Keratinocyte (primary cell): ENCODE data around the gene SIVA1. TPM values are rescaled to one million over a fixed set of nuclear protein-coding genes. Genes with fewer than 3 reads are reported as not detected.

ENCODE experiments used
- DNase-seq: peaks from one replicate; pipeline ENCODE4 v3.0.0-alpha.2; 2011; ENCODE audit warnings: low read depth, missing footprints, low spot score
- FAIRE-seq: peaks from 2 replicates; lab custom pipeline; 2011; peaks lifted over from hg19 to GRCh38; lab: Jason Lieb, UNC
- H2AFZ ChIP-seq: 2 replicates; pipeline ENCODE4 v1.6.0; 2012; ENCODE audit warnings: low read length, control low read depth, inconsistent platforms; ENCODE audit not compliant: control insufficient read depth
- H3K27ac ChIP-seq: 2 replicates; pipeline ENCODE4 v1.5.1; 2011; ENCODE audit warnings: low read length; ENCODE audit not compliant: control insufficient read depth, insufficient read depth
- H3K27me3 ChIP-seq: 3 replicates; pipeline ENCODE4 v1.6.0; 2011; ENCODE audit warnings: low read length; ENCODE audit not compliant: control insufficient read depth, insufficient read depth; ENCODE audit errors: extremely low read depth
- H3K36me3 ChIP-seq, 2 experiments: 2 replicates in 1 of 2; 3 replicates in 1 of 2; pipeline ENCODE4 v1.5.1; 2011; ENCODE audit warnings: low read length in 2 of 2, mild to moderate bottlenecking in 1 of 2; ENCODE audit not compliant: control insufficient read depth in 2 of 2, insufficient read depth in 2 of 2; ENCODE audit errors: extremely low read depth in 1 of 2
- H3K4me1 ChIP-seq: 3 replicates; pipeline ENCODE4 v1.5.1; 2011; ENCODE audit warnings: low read length; ENCODE audit not compliant: control insufficient read depth, insufficient read depth; ENCODE audit errors: extremely low read depth
- H3K4me2 ChIP-seq: 3 replicates; pipeline ENCODE4 v1.6.0; 2011; ENCODE audit warnings: low read depth, low read length; ENCODE audit not compliant: control insufficient read depth, insufficient read depth; ENCODE audit errors: extremely low read depth
- H3K4me3 ChIP-seq, 3 experiments: fragments of 200-600 bp in 1 of 3; sonication (generic) in 1 of 3; 2 replicates in 2 of 3; 3 replicates in 1 of 3; pipeline ENCODE4 v1.5.1; 2011 to 2016; ENCODE audit warnings: low read length in 3 of 3, mild to moderate bottlenecking in 3 of 3, control low read depth in 2 of 3, inconsistent platforms in 1 of 3, low read depth in 1 of 3, mixed read lengths in 1 of 3, mixed run types in 1 of 3, moderate library complexity in 1 of 3; ENCODE audit not compliant: control insufficient read depth in 2 of 3, insufficient read depth in 2 of 3; ENCODE audit errors: extremely low read depth in 1 of 3
- H3K79me2 ChIP-seq: 2 replicates; pipeline ENCODE4 v1.6.0; 2012; ENCODE audit warnings: low read length; ENCODE audit not compliant: control insufficient read depth, insufficient read depth
- H3K9ac ChIP-seq: 3 replicates; pipeline ENCODE4 v1.6.0; 2011; ENCODE audit warnings: low read length; ENCODE audit not compliant: control insufficient read depth, insufficient read depth; ENCODE audit errors: extremely low read depth
- H3K9me1 ChIP-seq: 3 replicates; pipeline ENCODE4 v1.6.0; 2011; ENCODE audit warnings: low read length; ENCODE audit not compliant: control insufficient read depth, insufficient read depth; ENCODE audit errors: extremely low read depth
- H3K9me3 ChIP-seq: 2 replicates; pipeline ENCODE4 v1.5.1; 2012; ENCODE audit warnings: low read depth, low read length; ENCODE audit not compliant: control insufficient read depth
- H4K20me1 ChIP-seq: 3 replicates; pipeline ENCODE4 v1.6.0; 2011; ENCODE audit warnings: low read length; ENCODE audit not compliant: control insufficient read depth, insufficient read depth; ENCODE audit errors: extremely low read depth
- CTCF ChIP-seq, 3 experiments: IDR thresholded peaks in 1 of 3; conservative IDR thresholded peaks in 1 of 3; optimal IDR thresholded peaks in 1 of 3; 2 replicates in 2 of 3; 3 replicates in 1 of 3; pipeline versions ENCODE3 to v1.5.1; 2011; ENCODE audit warnings: low read length in 3 of 3, mild to moderate bottlenecking in 3 of 3, moderate library complexity in 2 of 3, control low read depth in 1 of 3, inconsistent platforms in 1 of 3; ENCODE audit not compliant: insufficient read depth in 2 of 3; ENCODE audit errors: extremely low read depth in 1 of 3
- EZH2 ChIP-seq: IDR thresholded peaks from one replicate; pipeline ENCODE4 v1.6.1; 2012; ENCODE audit warnings: inconsistent platforms, mild to moderate bottlenecking, low read length, moderate library complexity
- dilution Hi-C: fragments of 300-500 bp; cut with MboI; formaldehyde crosslinking; loops from one replicate; pipeline ENCODE4 v1.7.0; 2020; ENCODE audit warnings: low sequenced_read_pairs; ENCODE audit not compliant: extremely low pct_ligation_motif_present
- polyA plus RNA-seq, 5 experiments: library from polyadenylated mRNA; depleted of rRNA in 3 of 5; stranded (reverse) in 3 of 5; stranded (forward) in 1 of 5; unstranded in 1 of 5; fragments of >200 nt; gene quantifications; 1 replicate in 1 of 5; 2 replicates in 3 of 5; 3 replicates in 1 of 5; pipeline versions ENCODE4 v1.2.1 to v1.2.3, GENCODE V29; 2011 to 2012; ENCODE audit warnings: missing spikeins in 2 of 5, low read depth in 1 of 5, low replicate concordance in 1 of 5

SIVA1 gene
- polyA plus RNA-seq, 1 donor (not counting 4 experiments of a cell fraction or from before 2014, with no cell fraction given), result 35.3 TPM

GRCh38 chr14:104732355-104732804, 20.6 kb upstream of the SIVA1 start:
- peak overlapping the region; percentile 68 for H3K27ac ChIP-seq
- no peaks in the 10 kb centered on the region for H3K79me2 ChIP-seq
- TF ChIP-seq EZH2 (no peak), CTCF (optimal IDR thresholded peaks at IDR 0.05 in 1 of 3, IDR thresholded peaks at IDR 0.05 in 1 of 3, conservative IDR thresholded peaks at IDR 0.05 in 1 of 3; ENCODE audit: extremely low read depth in 1 of 3, insufficient read depth in 2 of 3, low read length in 3 of 3) (no peak)
- H3K4me3 ChIP-seq, result peak overlapping the region in 1 of 3 experiments; percentile 13
- H4K20me1 ChIP-seq, result no peaks in the 10 kb centered on the region
- FAIRE-seq, result no peak
- peaks cover 20% of the 10 kb centered on the region for H3K4me1 ChIP-seq
- H2AFZ ChIP-seq, result no peak overlapping the region
- H3K9ac ChIP-seq, result peak overlapping the region; percentile 58
- H3K36me3 ChIP-seq, result no peaks in the 10 kb centered on the region
- no peaks in the 10 kb centered on the region for H3K9me3 ChIP-seq
- no peak for DNase-seq
- no peaks in the 10 kb centered on the region for H3K9me1 ChIP-seq
- no peaks in the 10 kb centered on the region for H3K27me3 ChIP-seq
- dilution Hi-C loops, result no loop called here
- peak overlapping the region; percentile 54 for H3K4me2 ChIP-seq

- H3K9me3 ChIP-seq, result no peaks in the 10 kb centered on the region
- H3K4me3 ChIP-seq, result peak overlapping the region in 1 of 3 experiments; percentile 13
- H3K79me2 ChIP-seq, result no peaks in the 10 kb centered on the region
- no peaks in the 10 kb centered on the region for H3K27me3 ChIP-seq
- H3K9ac ChIP-seq, result peak overlapping the region; percentile 58
- no peaks in the 10 kb centered on the region for H4K20me1 ChIP-seq
- DNase-seq (no peak), FAIRE-seq (peak; percentile 26)
- no peaks in the 10 kb centered on the region for H3K36me3 ChIP-seq
- peaks cover 20% of the 10 kb centered on the region for H3K4me1 ChIP-seq
- H3K27ac ChIP-seq, result peak overlapping the region; percentile 68
- H3K9me1 ChIP-seq, result no peaks in the 10 kb centered on the region
- dilution Hi-C loops, result no loop called here
- peak overlapping the region; percentile 54 for H3K4me2 ChIP-seq
- peak overlapping the region; percentile 49 for H2AFZ ChIP-seq
- TF ChIP-seq CTCF (optimal IDR thresholded peaks at IDR 0.05 in 1 of 3, IDR thresholded peaks at IDR 0.05 in 1 of 3, conservative IDR thresholded peaks at IDR 0.05 in 1 of 3; ENCODE audit: extremely low read depth in 1 of 3, insufficient read depth in 2 of 3, low read length in 3 of 3) (no peak), EZH2 (no peak)
Observed at GRCh38 chr14:104732931-104733681, 19.8 kb upstream of the SIVA1 start.
